WI38 (cell line): ENCODE measurements around the gene STRBP.

ENCODE experiments used
- H3K4me3 ChIP-seq: 2 replicates; pipeline ENCODE4 v1.5.1; 2011; ENCODE audit warnings: low read depth, mild to moderate bottlenecking, control low read depth, low read length
- TF ChIP-seq, protein P1 (sequence below): IDR thresholded peaks from 2 replicates; pipeline ENCODE4 v1.5.1; 2012; ENCODE audit warnings: low read depth, mild to moderate bottlenecking, control low read depth, low read length

Gene STRBP

DNA sequence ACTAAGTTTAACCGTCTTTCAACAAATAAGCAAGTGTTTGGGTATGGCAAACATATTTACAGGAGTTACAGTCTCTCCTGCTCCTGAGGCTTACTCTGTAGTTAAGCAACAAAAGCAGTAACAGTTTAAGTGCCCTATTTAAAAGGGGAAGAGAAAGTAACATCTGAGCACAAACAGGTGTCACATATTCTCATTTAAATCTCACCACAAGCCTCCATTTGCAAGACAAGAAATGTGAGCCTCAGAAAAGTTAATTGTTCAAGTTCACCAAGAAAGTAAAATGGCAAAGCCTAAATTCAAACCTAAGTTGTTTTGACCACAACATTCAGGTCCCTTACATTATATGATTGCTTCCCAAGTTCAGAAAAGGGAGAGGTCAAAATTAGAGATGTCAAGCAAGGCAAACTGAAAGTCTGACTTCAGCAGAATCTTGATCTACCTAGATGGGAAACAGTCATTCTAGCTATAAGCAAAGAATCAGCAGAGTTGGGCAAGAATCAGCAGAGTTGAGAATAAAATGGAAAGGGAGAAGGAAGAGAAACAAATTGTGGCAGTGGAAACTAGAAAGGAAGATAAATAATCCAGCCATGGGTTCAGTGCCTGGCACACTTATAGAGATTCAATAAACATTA, 93.4 kb downstream of the STRBP start:
- TF ChIP-seq, protein P1, sequence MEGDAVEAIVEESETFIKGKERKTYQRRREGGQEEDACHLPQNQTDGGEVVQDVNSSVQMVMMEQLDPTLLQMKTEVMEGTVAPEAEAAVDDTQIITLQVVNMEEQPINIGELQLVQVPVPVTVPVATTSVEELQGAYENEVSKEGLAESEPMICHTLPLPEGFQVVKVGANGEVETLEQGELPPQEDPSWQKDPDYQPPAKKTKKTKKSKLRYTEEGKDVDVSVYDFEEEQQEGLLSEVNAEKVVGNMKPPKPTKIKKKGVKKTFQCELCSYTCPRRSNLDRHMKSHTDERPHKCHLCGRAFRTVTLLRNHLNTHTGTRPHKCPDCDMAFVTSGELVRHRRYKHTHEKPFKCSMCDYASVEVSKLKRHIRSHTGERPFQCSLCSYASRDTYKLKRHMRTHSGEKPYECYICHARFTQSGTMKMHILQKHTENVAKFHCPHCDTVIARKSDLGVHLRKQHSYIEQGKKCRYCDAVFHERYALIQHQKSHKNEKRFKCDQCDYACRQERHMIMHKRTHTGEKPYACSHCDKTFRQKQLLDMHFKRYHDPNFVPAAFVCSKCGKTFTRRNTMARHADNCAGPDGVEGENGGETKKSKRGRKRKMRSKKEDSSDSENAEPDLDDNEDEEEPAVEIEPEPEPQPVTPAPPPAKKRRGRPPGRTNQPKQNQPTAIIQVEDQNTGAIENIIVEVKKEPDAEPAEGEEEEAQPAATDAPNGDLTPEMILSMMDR, result no peak
- no peak overlapping the region for H3K4me3 ChIP-seq

DNA sequence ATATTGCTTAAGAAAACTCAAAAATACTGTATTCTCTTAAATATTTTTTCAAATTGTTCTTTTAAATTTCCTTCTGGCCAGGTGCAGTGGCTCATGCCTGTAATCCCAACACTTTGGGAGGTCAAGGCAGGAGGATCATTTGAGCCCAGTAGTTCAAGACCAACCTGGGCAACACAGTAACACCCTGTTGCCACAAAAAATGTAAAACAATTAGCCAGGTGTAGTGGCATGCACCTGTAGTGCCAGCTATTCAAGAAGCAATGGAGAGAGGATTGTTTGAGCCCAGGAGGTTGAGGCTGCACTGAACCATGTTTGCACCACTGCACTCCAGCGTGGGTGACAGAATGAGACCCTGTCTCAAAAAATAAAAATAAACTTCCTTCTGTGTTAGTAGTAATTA, 94.3 kb downstream of the STRBP start:
- H3K4me3 ChIP-seq, result no peak overlapping the region
- TF ChIP-seq, protein P1, result no peak

DNA sequence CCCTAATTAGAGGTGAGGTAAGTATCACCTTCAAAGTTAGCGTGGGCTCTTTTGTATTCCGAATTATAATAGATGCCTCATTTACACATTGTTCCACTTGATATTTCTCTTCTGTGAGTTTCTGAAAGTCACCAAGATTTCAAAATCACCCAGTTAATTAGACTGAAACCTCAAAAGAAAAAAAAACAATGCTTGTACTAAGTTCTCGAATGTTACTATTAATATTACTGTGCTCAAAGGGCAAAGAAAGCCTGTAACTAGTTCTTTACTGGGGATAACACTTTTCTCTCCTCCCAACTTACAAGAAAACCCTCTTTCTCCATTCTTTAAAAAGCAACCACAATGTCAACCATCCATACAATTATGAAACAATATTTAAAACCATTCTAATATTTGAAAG, 98.5 kb downstream of the STRBP start:
- H3K4me3 ChIP-seq, result no peak overlapping the region
- TF ChIP-seq, protein P1, result no peak

DNA sequence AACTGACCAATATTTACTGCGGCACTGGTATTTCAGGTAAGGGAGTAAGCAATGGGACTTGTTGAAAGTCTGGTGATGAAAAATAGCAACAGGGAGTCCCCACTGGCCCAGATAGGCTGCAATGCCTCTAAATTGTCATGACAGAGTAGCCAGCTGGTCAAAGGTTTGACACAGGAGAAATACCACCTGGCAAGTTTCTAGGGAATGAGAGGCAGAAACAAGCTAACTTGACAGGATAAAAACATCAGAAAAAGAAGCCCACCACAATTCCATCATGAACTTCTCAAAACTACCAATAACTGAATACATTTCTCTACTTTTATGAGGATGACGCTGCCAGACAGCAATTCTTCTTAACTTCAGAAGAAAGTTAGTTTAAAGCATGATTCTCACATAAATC, 99.8 kb downstream of the STRBP start:
- H3K4me3 ChIP-seq, result no peak overlapping the region
- TF ChIP-seq, protein P1, result no peak

DNA sequence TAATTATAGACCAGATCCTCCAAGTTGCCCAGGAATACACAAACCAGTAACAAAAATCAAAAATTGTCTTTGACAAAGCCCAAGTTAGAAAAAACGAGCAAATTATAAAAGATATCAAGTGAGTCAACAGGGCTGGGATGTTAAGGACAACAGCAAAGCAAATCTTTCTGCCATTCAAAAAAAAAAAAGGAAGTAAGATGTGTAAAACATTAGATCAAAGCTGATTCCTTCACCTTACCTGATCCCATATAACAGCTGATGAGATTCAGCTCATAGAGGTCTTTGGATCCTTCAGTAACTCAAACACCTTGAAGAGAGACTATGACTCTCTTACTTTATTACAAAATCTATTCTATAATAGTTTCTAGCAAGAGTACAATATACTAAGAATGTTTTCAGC, 100.9 kb downstream of the STRBP start:
- TF ChIP-seq, protein P1, result no peak
- H3K4me3 ChIP-seq, result no peak overlapping the region

DNA sequence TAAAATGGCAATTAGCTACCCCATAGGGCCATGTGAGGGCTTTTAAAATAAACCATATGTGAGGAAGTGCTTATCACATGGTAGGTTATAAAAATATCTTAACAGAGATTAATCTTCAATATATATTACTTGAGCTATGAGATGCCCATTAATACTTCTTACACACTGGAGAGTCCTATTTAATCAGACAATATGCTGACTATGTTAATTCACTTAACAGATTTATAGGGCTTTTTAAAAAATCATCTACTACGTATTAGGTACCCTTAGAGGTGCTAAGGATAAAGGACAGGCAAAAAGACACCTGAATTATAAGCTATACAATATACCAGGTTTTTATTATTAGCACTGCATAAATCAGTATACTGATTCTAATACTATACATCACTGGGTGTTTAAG, 102.6 kb downstream of the STRBP start:
- TF ChIP-seq, protein P1, result no peak
- no peak overlapping the region for H3K4me3 ChIP-seq

DNA sequence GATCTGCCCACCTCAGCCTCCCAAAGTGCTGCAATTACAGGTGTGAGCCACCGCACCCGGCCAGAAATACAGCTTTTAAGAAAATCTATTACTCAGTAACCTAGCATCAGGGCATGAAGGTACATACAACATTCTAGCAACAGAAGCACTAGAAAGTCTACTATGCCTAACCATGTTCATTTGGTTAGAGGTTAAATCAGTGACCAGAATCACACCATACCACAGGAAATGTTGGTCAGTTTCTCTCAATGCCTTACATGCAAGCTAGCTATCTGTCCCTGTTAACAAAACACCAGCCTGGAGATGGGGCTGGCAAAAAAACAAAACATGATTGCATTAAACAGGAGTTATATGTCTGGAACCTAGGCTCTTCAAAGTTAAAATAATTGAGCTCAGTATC, 104.1 kb downstream of the STRBP start:
- TF ChIP-seq, protein P1, result no peak
- no peak overlapping the region for H3K4me3 ChIP-seq
